Activated T-cell treated with anti-CD3 and anti-CD28 coated beads for 48 hours (primary cell): ENCODE measurements around the gene ZNF311.
"Not testable (repeated sequence)": the region's sequence is repeated elsewhere in the genome, so short reads cannot be mapped to it uniquely, and the experiment has no call there.

Experiments
- DNase-seq: peaks from one replicate; pipeline ENCODE4 v3.0.0-alpha.2; 2020; ENCODE audit warnings: low read depth

Gene ZNF311

GRCh38 chr6:28953585-28954258 lies 51.4 kb downstream of the ZNF311 start:
- no peak for DNase-seq

DNA sequence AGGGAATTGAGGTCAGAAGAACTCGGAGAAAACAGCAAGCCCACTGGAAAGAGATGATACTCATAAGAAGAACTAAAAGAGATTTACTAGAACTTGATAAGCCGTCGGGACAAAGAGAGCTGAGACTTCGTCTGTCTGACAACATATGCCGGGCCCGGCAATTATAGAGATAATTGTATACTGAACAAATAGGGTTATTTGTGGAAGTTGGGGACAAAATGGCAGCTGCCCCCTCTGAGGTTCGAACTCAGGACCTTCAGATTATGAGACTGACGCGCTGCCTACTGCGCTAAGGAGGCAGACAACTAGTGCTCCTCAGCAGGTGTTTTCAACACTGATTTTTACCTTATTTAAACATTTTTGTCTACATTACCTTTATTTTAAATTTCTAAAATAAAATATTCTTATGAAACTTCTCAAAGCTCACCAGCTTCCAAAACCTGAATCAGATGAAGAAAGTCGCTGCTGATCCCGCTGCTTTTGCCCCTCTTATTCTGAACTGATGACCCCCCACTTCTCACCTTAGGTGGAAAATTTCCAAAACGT lies 52.0 kb downstream of the ZNF311 start:
- DNase-seq: no peak

DNA sequence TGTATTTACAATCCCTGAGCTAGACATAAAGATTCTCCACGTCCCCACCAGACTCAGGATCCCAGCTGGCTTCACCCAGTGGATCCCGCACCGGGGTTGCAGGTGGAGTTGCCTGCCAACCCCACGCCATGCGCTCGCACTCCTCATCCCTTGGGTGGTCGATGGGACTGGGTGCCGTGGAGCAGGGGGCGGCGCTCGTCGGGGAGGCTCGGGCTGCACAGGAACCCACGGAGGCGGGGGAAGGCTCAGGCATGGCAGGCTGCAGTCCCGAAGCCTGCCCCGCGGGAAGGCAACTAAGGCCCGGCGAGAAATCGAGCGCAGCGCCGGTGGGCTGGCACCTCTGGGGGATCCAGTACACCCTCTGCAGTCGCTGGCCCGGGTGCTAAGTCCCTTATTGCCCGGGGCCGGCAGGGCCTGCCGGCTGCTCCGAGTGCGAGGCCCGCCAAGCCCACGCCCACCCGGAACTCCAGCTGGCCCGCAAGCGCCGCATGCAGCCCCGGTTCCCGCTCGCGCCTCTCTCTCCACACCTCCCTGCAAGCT lies 55.4 kb downstream of the ZNF311 start:
- not testable (repeated sequence) for DNase-seq

GRCh38 chr6:28948782-28949486 lies 56.2 kb downstream of the ZNF311 start:
- no peak for DNase-seq

DNA sequence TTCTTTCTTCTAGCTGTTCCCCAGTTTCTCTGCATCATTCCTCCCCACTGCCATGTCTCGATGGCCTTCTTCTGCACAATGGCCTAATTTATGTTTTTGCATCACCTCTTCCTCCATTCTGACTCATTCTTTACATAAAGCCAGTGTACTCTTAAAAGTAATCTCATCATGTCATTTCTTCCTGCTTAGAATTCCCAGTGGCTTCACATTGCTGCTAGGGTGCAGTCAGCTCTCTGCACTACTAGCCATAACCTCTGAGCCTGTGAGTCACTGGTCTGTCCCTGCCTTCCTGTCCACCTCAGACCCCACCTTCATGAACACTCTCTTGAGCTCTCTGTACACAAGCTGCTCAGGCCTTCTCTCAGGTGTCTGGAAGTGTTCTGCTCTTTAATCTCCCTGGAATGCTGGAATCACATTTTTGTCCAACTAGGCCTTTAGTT lies 57.3 kb downstream of the ZNF311 start:
- no peak for DNase-seq

GRCh38 chr6:28947067-28947765 lies 57.9 kb downstream of the ZNF311 start:
- no peak for DNase-seq

- no peak for DNase-seq
These were observed 59.8 kb downstream of the ZNF311 start for GRCh38 chr6:28945349-28945748.
